Measurements from ENCODE around the gene MATK.

- no peak for TF ChIP-seq CTCF (IDR thresholded peaks at IDR 0.05 in 4 of 5, conservative IDR thresholded peaks at IDR 0.05 in 1 of 5)
- TF ChIP-seq POLR2A (IDR thresholded peaks at IDR 0.05): no peak
Observed at GRCh38 chr19:3773814-3774515, 12.2 kb downstream of the MATK start.
